Endothelial cell (in vitro differentiated cells): ENCODE data around the gene YAE1. TPM values are rescaled to one million over a fixed set of nuclear protein-coding genes. Genes with fewer than 3 reads are reported as not detected.

Experiments used
- DNase-seq: peaks from one replicate; pipeline ENCODE4 v3.0.0; 2021; ENCODE audit warnings: low spot score
- H3K27ac Mint-ChIP-seq: one replicate; pipeline ENCODE4 v1.8.0; 2021; ENCODE audit warnings: mixed read lengths, inconsistent platforms; ENCODE audit not compliant: unreplicated experiment
- H3K27me3 Mint-ChIP-seq: one replicate; pipeline ENCODE4 v1.8.0; 2021; ENCODE audit warnings: mild to moderate bottlenecking, moderate library complexity, mixed read lengths, inconsistent platforms; ENCODE audit not compliant: unreplicated experiment
- H3K36me3 Mint-ChIP-seq: one replicate; pipeline ENCODE4 v1.8.0; 2021; ENCODE audit warnings: mild to moderate bottlenecking, low read depth, mixed read lengths, inconsistent platforms; ENCODE audit not compliant: unreplicated experiment
- H3K4me1 Mint-ChIP-seq: one replicate; pipeline ENCODE4 v1.8.0; 2021; ENCODE audit warnings: mild to moderate bottlenecking, mixed read lengths, inconsistent platforms; ENCODE audit not compliant: unreplicated experiment
- H3K4me3 Mint-ChIP-seq: one replicate; pipeline ENCODE4 v1.8.0; 2021; ENCODE audit warnings: mild to moderate bottlenecking, mixed read lengths, inconsistent platforms; ENCODE audit not compliant: unreplicated experiment
- H3K9me3 Mint-ChIP-seq: one replicate; pipeline ENCODE4 v1.8.0; 2021; ENCODE audit warnings: mixed read lengths, inconsistent platforms; ENCODE audit not compliant: unreplicated experiment
- CTCF ChIP-seq: fragments of 200-600 bp; sonication (generic); IDR thresholded peaks from one replicate; pipeline ENCODE4 v1.5.0; 2021; ENCODE audit warnings: antibody characterized with exemption; ENCODE audit not compliant: unreplicated experiment
- total RNA-seq: library from RNA; stranded (reverse); fragmentation: NEBNext Ultra II Directional; extraction: Animal tissue kit (Norgen Biotek cat#: 25700); gene quantifications from one replicate; pipeline ENCODE4 v1.2.1, GENCODE V29; 2021; ENCODE audit not compliant: unreplicated experiment

The YAE1 gene
- total RNA-seq, 1 donor from 2014 or later, result 13.4 TPM

DNA sequence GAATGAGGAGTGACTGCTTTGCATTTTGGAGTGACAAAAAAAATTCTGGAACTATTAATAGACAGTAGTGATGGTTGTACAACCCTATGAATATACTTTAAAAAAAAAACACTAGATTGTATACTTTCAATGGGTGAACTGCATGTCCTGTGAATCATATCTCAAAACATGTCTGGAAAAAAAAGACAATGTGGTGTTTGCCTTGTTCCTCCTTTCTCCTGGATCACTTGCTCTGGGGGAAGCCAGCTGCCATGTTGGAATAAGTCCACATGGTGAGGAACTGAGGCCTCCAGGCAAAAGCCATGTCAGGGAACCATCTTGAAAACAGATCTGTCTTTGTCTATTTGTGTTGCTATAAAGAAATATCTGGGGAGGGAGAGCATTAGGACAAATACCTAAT is 39.5 kb upstream of the YAE1 start:
- H3K27me3 Mint-ChIP-seq, result no peaks in the 10 kb centered on the region
- no peak overlapping the region for H3K27ac Mint-ChIP-seq
- no peak for TF ChIP-seq CTCF
- H3K4me1 Mint-ChIP-seq, result no peaks in the 10 kb centered on the region
- no peaks in the 10 kb centered on the region for H3K36me3 Mint-ChIP-seq
- no peaks in the 10 kb centered on the region for H3K9me3 Mint-ChIP-seq
- no peak overlapping the region for H3K4me3 Mint-ChIP-seq
- no peak for DNase-seq

- Mint-ChIP-seq H3K27ac (no peak overlapping the region), H3K4me1 (no peaks in the 10 kb centered on the region), H3K27me3 (no peaks in the 10 kb centered on the region), H3K4me3 (no peak overlapping the region), H3K9me3 (no peaks in the 10 kb centered on the region), H3K36me3 (no peaks in the 10 kb centered on the region)
- TF ChIP-seq CTCF, result no peak
- no peak for DNase-seq
Measured at GRCh38 chr7:39527296-39527695, 38.9 kb upstream of the YAE1 start.

DNA sequence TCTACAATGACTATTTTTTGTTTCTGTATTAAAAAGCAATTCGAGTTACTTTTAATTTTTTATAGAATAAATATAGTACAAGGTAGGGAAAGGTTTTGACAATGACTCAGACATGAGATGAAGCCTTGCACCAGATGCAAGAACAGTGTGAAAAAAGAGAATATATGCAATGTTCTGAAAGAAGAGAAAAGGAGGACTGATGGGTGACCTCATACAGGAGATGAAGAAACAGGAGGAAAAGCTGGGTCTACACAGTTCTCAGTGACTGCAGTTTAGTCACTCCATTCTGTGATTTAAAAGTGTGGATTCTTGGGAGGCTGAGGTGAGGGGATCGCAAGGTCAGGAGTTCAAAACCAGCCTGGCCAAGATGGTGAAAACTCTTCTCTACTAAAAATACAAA is 38.3 kb upstream of the YAE1 start:
- Mint-ChIP-seq H3K4me1 (no peaks in the 10 kb centered on the region), H3K9me3 (no peaks in the 10 kb centered on the region), H3K27me3 (no peaks in the 10 kb centered on the region), H3K27ac (no peak overlapping the region), H3K36me3 (no peaks in the 10 kb centered on the region), H3K4me3 (no peak overlapping the region)
- TF ChIP-seq CTCF, result no peak
- no peak for DNase-seq

- DNase-seq, result no peak
- no peak overlapping the region for H3K27ac Mint-ChIP-seq
- no peaks in the 10 kb centered on the region for H3K27me3 Mint-ChIP-seq
- H3K4me1 Mint-ChIP-seq, result no peaks in the 10 kb centered on the region
- H3K36me3 Mint-ChIP-seq, result no peaks in the 10 kb centered on the region
- H3K4me3 Mint-ChIP-seq, result no peak overlapping the region
- no peaks in the 10 kb centered on the region for H3K9me3 Mint-ChIP-seq
- no peak for TF ChIP-seq CTCF
Measured at GRCh38 chr7:39528849-39529248, 37.4 kb upstream of the YAE1 start.

DNA sequence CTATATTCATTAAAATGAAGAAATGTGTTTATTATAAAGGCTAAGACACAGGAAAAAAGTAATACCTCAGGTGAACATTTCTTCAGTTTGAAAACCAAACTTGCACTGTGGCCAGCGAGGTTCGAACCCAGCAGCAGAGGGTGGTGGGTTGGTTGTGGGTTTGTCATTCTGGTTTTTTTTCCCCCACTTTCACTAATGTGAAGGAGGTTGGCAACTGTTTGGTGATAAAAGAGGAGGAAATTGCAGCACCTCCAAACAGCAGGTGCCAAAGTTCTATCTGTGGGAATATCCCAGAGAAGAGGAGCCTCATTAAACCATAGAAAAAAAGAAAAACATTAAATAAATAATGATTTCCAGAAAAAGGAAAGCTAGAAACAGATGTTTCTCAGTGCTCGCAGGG is 36.6 kb upstream of the YAE1 start:
- DNase-seq, result no peak
- no peak overlapping the region for H3K27ac Mint-ChIP-seq
- peaks cover 2% of the 10 kb centered on the region for H3K4me1 Mint-ChIP-seq
- H3K4me3 Mint-ChIP-seq, result no peak overlapping the region
- no peaks in the 10 kb centered on the region for H3K9me3 Mint-ChIP-seq
- H3K27me3 Mint-ChIP-seq, result no peaks in the 10 kb centered on the region
- TF ChIP-seq CTCF, result no peak
- H3K36me3 Mint-ChIP-seq, result no peaks in the 10 kb centered on the region
